Kidney glomerular epithelial cell (primary cell): Measurements from ENCODE around the gene ANK3.

Experiments
- DNase-seq: peaks from one replicate; lab custom pipeline; 2025; lab: John Stamatoyannopoulos, UW

Gene ANK3

GRCh38 chr10:60176925-60177324 lies 212.8 kb downstream of the ANK3 start:
- no peak for DNase-seq

GRCh38 chr10:60175441-60175971 lies 214.2 kb downstream of the ANK3 start:
- no peak for DNase-seq

- no peak for DNase-seq
Measured at GRCh38 chr10:60172363-60172990, 217.2 kb downstream of the ANK3 start.

- DNase-seq: no peak
Measured at GRCh38 chr10:60171436-60172013, 218.2 kb downstream of the ANK3 start.

- no peak for DNase-seq
Measured at GRCh38 chr10:60170250-60170649, 219.4 kb downstream of the ANK3 start.

GRCh38 chr10:60169111-60169510 lies 220.6 kb downstream of the ANK3 start:
- DNase-seq: no peak

- DNase-seq: no peak
Measured at GRCh38 chr10:60167050-60167449, 222.6 kb downstream of the ANK3 start.

GRCh38 chr10:60163786-60164185 lies 225.9 kb downstream of the ANK3 start:
- no peak for DNase-seq

- no peak for DNase-seq
Measured at GRCh38 chr10:60162631-60163030, 227.0 kb downstream of the ANK3 start.

GRCh38 chr10:60155943-60156683 lies 233.6 kb downstream of the ANK3 start:
- no peak for DNase-seq

GRCh38 chr10:60155099-60155877 lies 234.4 kb downstream of the ANK3 start:
- no peak for DNase-seq

- no peak for DNase-seq
Measured at GRCh38 chr10:60149003-60149402, 240.7 kb downstream of the ANK3 start.

GRCh38 chr10:60148266-60148840 lies 241.3 kb downstream of the ANK3 start:
- DNase-seq: peak; percentile 88

- DNase-seq: no peak
Measured at GRCh38 chr10:60147576-60148265, 242.0 kb downstream of the ANK3 start.

- no peak for DNase-seq
Measured at GRCh38 chr10:60147025-60147424, 242.7 kb downstream of the ANK3 start.

- DNase-seq: no peak
Measured at GRCh38 chr10:60144099-60144498, 245.6 kb downstream of the ANK3 start.

GRCh38 chr10:60142736-60143135 lies 246.9 kb downstream of the ANK3 start:
- DNase-seq: no peak

- no peak for DNase-seq
Measured at GRCh38 chr10:60141896-60142559, 247.6 kb downstream of the ANK3 start.

- DNase-seq: no peak
Measured at GRCh38 chr10:60140651-60141632, 248.7 kb downstream of the ANK3 start.
